ENCODE results near the gene APCDD1L. TPM values are rescaled to one million over a fixed set of nuclear protein-coding genes. Genes with fewer than 3 reads are reported as not detected.
A peak's percentile ranks its signal among the peaks of the same experiment; 100 is the strongest.

Gene APCDD1L
- 5.4 TPM for polyA plus RNA-seq (ENCODE audit: insufficient read length)

DNA sequence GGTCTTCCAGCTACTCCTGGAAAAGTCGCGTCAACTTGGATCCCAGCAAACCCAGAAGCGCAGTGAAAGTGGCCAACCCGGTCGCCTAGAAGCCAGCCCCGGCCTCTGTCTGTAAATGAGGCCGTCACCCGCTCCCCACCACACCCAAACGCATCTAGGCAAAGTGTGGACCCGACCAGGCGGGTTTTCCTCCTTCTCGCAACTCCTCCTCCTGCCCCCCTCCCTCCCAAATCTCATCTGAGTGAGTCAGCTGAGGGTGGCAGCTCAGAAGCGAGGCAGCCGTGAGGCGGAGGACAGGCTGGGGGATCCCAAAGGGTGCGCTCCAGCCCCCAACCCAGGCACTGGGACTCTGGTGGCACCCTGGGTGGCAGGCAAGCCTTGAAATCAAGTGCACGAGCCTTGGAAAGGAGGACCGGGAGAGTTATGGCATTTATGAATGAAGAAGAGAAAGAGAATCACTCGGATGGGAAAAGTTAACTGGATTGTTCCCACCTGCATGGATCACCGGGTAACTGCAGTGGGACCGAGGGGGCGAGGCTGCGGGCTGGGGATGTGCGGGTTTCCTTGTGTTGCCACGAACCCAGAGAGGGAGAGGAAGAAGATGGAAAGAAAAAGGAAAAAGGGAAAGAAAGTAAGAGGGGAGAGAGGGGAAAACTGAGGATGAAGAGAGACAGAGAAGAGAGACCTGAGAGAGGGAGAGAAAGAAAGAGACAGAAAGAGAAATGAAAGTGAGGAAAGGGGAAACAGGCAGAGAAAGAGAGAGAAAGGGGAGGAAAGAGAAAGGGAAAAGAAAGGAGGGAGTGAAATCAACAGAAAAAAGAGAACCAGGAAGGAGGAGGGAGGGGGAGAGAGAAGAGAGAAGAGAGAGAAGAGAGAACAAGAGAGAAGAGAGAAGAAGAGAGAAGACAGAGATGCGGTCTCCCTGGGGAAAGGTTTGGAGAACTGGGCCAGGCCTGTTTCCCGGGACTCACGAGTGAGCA is at the start of gene APCDD1L:
APCDD1L (minus strand) TSS at position 167 of the 980 bp plus-strand sequence. CDS start 692 bp downstream, outside the sequence.
- peak; percentile 58 for DNase-seq

DNA sequence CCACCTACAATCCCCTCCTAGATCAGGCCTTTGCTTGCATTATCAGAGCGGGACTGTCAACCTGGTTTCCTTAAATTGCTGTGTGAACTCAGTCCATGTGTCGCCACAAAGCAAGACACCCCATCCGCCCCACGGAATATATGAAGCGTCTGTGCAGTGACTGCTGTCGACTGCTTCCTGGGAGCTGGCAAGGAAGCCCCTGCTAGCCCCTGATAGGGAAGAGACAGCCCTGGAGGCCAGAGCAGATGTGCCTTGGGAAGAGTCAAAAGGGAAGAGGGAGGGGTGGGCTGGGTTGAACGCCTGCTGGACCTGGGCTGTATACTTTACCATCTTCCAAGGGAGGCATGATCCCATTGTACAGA is 44.1 kb upstream of the APCDD1L start:
- no peak for DNase-seq

DNA sequence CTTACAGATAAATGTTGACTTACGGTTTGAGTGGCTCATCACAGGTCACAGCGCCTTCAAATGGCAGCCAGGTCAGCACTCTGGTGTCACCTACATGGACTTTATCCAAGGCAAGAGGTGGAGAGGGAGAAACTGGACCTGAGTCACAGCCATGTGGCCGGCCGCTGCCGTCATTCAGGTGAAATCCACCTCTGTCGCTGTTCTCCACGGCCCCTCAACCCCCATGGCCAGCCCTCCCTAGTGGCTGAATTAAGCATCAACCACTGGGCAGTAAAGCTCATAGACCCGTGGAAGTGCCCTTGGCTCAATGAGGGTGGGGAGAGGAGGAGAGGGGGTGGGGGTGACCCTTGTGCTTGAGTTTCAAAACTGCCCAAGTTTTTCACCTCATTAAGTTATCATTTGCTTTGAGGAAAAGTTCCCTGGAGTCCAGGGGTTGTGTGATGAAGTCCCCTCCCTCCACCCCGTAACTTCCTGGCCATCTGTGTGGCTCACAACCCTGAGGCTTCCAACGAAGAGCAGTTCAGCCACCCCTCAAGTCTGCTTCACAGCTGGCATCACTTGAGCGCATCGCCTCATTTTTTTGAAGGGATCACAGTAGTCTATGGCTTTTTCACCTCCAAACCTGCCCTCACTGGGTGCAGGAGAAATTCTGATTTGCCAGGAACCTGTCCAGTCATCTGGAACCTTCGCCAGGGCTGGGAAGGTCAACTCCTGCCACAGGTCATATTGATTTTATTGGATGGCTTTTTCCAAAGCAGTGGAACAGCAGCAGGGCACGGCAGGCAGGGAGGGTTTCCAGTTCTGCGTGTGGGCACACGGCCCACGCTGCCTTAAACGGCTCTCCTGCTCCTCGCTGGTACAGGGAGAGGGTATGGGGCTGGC is 43.5 kb upstream of the APCDD1L start:
- DNase-seq, result no peak

DNA sequence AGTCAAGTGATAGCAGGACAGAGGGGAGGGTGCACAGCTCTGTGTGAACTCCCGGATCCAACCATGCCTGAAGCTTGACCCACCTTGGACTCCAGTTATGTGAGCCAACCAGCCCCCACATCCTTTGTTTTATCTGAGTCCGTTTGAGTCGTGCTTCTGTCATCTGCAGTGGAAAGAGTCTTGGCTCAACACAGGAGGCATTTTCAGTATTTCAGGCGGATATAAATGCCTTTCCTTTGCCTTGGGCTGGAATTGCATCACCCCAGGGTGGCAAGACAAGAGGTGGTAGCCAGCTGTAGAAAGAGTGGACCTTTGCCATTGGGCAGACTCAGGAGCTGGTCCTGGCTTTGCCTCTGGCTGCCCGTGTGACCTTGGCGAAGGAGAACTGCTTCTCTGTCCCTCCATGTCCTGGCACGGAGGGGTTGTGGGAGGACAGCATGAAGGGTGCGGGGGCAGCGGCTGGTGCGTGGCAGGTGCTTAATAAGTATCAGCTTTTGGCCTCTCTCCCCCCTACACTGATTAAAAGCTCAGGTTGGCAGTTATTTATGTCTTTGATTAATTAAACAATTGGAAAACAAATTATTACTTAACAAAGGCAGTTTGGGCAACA is 42.6 kb upstream of the APCDD1L start:
- DNase-seq, result no peak

GRCh38 chr20:58556961-58557360 is 41.8 kb upstream of the APCDD1L start:
- DNase-seq, result no peak

DNA sequence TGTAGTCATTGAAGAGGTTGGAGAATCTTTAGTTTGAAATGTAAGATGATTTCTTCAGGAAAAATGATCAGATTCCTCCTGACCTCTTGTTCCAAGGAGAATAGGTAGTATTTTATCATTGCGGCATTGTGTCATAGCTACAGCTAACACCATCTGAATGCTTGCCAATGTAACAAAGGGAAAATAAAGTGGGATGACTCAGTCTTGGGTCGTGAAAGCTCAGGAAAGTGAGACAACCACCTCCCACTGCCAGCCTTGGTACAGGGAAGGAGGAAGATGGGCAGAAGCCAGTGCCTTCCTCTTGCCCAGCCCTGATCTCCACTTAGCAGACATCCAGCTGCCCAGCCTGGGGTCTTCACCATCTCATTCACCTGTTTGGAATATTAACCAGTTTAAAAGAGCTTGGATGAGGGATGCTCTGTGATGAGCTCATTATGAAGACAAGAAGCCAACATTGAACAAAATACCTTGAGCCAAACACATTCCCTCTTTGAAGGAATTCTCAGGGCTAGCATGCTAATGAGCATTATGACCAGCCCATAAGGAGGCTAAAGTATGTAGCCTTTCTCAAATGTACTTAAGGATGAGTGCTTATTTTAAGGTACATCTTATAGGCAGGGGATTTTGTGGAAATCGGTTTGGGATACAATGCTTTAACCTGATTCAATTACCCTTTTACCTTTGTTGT is 40.0 kb upstream of the APCDD1L start:
- no peak for DNase-seq

GRCh38 chr20:58554541-58554940 is 39.3 kb upstream of the APCDD1L start:
- no peak for DNase-seq

GRCh38 chr20:58553841-58554240 is 38.6 kb upstream of the APCDD1L start:
- DNase-seq, result peak; percentile 79

- DNase-seq, result no peak
These were observed 38.0 kb upstream of the APCDD1L start for GRCh38 chr20:58553166-58553696.

DNA sequence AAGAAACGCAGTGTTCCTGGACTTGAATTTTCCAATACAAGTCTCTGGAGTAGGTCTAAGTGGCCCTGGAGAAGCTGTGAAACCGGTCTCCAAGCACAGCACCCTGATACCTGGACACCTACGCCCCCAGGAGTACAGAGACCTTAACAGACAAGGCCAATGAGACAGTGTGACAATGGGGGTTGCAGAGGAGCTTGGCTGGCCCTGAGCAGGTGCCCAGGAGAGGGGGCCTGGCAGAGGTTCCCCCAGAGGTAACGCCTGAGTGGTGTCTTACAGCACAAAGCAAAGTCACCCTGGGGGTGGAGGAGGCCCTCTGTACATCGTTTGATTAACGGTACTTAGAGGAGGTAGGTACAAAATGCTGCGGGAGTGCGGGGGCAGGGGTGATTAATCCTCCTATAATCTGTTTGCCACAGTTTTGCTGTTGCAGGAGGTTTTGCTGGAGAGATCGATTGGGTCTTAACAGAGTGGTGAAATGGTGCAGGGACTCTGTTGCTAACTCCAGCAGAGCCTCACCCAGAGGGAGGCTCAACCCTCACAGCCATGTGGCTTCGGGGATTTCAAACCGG is 37.3 kb upstream of the APCDD1L start:
- DNase-seq, result no peak

DNA sequence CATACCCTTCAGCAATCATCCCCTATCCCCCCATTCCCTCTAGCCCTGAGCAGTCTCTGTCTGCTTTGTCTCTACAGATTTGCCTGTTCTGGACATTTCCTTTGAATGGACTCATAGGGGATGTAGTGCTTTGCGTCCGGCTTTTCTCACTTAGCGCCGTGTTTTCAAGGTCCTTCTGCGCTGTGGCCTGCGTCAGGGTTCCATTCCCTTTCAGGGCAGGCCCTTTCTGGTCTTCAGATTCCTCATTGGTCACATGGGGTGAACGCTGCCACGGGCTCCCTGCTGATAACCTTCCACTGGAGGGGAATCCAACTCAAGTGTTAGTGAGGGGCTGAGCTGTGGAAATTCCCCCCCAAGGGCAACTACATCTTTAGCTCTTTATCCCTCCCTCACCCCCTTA is 36.4 kb upstream of the APCDD1L start:
- DNase-seq, result no peak

GRCh38 chr20:58550275-58551059 is 35.3 kb upstream of the APCDD1L start:
- DNase-seq, result no peak

GRCh38 chr20:58549231-58550209 is 34.3 kb upstream of the APCDD1L start:
- no peak for DNase-seq

GRCh38 chr20:58547623-58548475 is 32.6 kb upstream of the APCDD1L start:
- DNase-seq, result no peak

- DNase-seq, result no peak
These were observed 31.8 kb upstream of the APCDD1L start for GRCh38 chr20:58546756-58547622.

GRCh38 chr20:58546416-58546711 is 31.2 kb upstream of the APCDD1L start:
- no peak for DNase-seq

- no peak for DNase-seq
These were observed 30.6 kb upstream of the APCDD1L start for GRCh38 chr20:58545565-58546415.
